Osteocyte (in vitro differentiated cells): ENCODE data around the gene NECAB3. TPM values are rescaled to one million over a fixed set of nuclear protein-coding genes. Genes with fewer than 3 reads are reported as not detected.

Experiments
- DNase-seq: peaks from one replicate; pipeline ENCODE4 v3.0.0; 2021; ENCODE audit warnings: mixed read lengths; ENCODE audit not compliant: unreplicated experiment; ENCODE audit errors: extremely low spot score
- H3K27ac Mint-ChIP-seq: one replicate; pipeline ENCODE4 v1.8.0; 2021; ENCODE audit warnings: mild to moderate bottlenecking, mixed read lengths; ENCODE audit not compliant: unreplicated experiment
- H3K27me3 Mint-ChIP-seq: one replicate; pipeline ENCODE4 v1.8.0; 2021; ENCODE audit warnings: mixed read lengths; ENCODE audit not compliant: unreplicated experiment
- H3K36me3 Mint-ChIP-seq: one replicate; pipeline ENCODE4 v1.8.0; 2021; ENCODE audit warnings: mixed read lengths; ENCODE audit not compliant: unreplicated experiment
- H3K4me1 Mint-ChIP-seq: one replicate; pipeline ENCODE4 v1.8.0; 2021; ENCODE audit warnings: mixed read lengths; ENCODE audit not compliant: unreplicated experiment
- H3K4me3 Mint-ChIP-seq: one replicate; pipeline ENCODE4 v1.8.0; 2021; ENCODE audit warnings: mild to moderate bottlenecking, moderate library complexity, mixed read lengths; ENCODE audit not compliant: unreplicated experiment
- H3K9me3 Mint-ChIP-seq: one replicate; pipeline ENCODE4 v1.8.0; 2021; ENCODE audit warnings: mixed read lengths; ENCODE audit not compliant: unreplicated experiment
- CTCF ChIP-seq: fragments of 200-600 bp; sonication (generic); IDR thresholded peaks from 2 replicates; pipeline ENCODE4 v1.5.0; 2021; ENCODE audit warnings: antibody characterized with exemption, mild to moderate bottlenecking, moderate library complexity
- total RNA-seq: library from RNA; stranded (reverse); gene quantifications from 2 replicates; pipeline ENCODE4 v1.2.1, GENCODE V29; 2021

The NECAB3 gene
- total RNA-seq, 1 donor from 2014 or later: 29.1 TPM

- H3K4me1 Mint-ChIP-seq: peaks cover 4% of the 10 kb centered on the region
- H3K4me3 Mint-ChIP-seq: no peak overlapping the region
- H3K27me3 Mint-ChIP-seq: no peaks in the 10 kb centered on the region
- TF ChIP-seq CTCF: no peak
- H3K27ac Mint-ChIP-seq: no peak overlapping the region
- no peaks in the 10 kb centered on the region for H3K9me3 Mint-ChIP-seq
- DNase-seq: no peak
- no peaks in the 10 kb centered on the region for H3K36me3 Mint-ChIP-seq
Observed at GRCh38 chr20:33716498-33716897, 42.3 kb upstream of the NECAB3 start.

GRCh38 chr20:33713865-33714367 lies 39.7 kb upstream of the NECAB3 start:
- no peak for DNase-seq
- no peaks in the 10 kb centered on the region for H3K27me3 Mint-ChIP-seq
- H3K4me3 Mint-ChIP-seq: no peak overlapping the region
- TF ChIP-seq CTCF: no peak
- H3K9me3 Mint-ChIP-seq: no peaks in the 10 kb centered on the region
- H3K27ac Mint-ChIP-seq: no peak overlapping the region
- no peaks in the 10 kb centered on the region for H3K36me3 Mint-ChIP-seq
- no peaks in the 10 kb centered on the region for H3K4me1 Mint-ChIP-seq

- Mint-ChIP-seq H3K4me1 (no peaks in the 10 kb centered on the region), H3K4me3 (no peak overlapping the region), H3K36me3 (no peaks in the 10 kb centered on the region), H3K27ac (no peak overlapping the region), H3K27me3 (no peaks in the 10 kb centered on the region), H3K9me3 (no peaks in the 10 kb centered on the region)
- TF ChIP-seq CTCF: no peak
- DNase-seq: no peak
Observed at GRCh38 chr20:33711446-33711738, 37.2 kb upstream of the NECAB3 start.

GRCh38 chr20:33710681-33711445 lies 36.6 kb upstream of the NECAB3 start:
- Mint-ChIP-seq H3K4me3 (no peak overlapping the region), H3K36me3 (no peaks in the 10 kb centered on the region), H3K9me3 (no peaks in the 10 kb centered on the region), H3K27ac (no peak overlapping the region), H3K27me3 (no peaks in the 10 kb centered on the region), H3K4me1 (no peaks in the 10 kb centered on the region)
- no peak for DNase-seq
- no peak for TF ChIP-seq CTCF

GRCh38 chr20:33709905-33710541 lies 35.8 kb upstream of the NECAB3 start:
- Mint-ChIP-seq H3K27me3 (no peaks in the 10 kb centered on the region), H3K4me1 (no peaks in the 10 kb centered on the region), H3K9me3 (no peaks in the 10 kb centered on the region), H3K4me3 (no peak overlapping the region), H3K27ac (no peak overlapping the region), H3K36me3 (no peaks in the 10 kb centered on the region)
- DNase-seq: no peak
- TF ChIP-seq CTCF: no peak
